ENCODE measurements around the gene PLEKHG7.

DNA sequence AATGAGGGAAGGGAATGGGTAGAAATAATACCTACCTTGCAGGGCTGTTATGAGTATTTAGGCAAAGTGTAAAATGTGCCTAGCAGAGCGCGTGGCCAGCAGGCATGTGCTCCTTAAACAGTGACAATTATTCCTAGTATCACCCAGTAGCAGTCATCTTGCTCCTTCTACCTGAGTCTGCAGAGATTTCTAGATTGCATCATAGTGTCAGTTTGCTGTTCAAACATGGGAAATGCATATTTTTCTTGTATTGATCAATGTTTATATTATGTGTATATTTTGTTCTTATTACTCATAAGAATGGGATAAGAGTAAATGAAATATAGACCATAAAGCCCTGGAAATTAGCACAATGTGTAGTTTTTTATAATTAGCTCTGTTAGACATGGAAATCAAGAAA is 37.3 kb upstream of the PLEKHG7 start:
- TF ChIP-seq, protein P1, sequence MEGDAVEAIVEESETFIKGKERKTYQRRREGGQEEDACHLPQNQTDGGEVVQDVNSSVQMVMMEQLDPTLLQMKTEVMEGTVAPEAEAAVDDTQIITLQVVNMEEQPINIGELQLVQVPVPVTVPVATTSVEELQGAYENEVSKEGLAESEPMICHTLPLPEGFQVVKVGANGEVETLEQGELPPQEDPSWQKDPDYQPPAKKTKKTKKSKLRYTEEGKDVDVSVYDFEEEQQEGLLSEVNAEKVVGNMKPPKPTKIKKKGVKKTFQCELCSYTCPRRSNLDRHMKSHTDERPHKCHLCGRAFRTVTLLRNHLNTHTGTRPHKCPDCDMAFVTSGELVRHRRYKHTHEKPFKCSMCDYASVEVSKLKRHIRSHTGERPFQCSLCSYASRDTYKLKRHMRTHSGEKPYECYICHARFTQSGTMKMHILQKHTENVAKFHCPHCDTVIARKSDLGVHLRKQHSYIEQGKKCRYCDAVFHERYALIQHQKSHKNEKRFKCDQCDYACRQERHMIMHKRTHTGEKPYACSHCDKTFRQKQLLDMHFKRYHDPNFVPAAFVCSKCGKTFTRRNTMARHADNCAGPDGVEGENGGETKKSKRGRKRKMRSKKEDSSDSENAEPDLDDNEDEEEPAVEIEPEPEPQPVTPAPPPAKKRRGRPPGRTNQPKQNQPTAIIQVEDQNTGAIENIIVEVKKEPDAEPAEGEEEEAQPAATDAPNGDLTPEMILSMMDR (IDR thresholded peaks at IDR 0.05; ENCODE audit: low read depth, low read length): no peak
- TF ChIP-seq EZH2phosphoT487 (IDR thresholded peaks at IDR 0.05; ENCODE audit: low read depth): no peak
